Activated CD4-positive, alpha-beta T cell treated with anti-CD3 and anti-CD28 coated beads for 24 hours (primary cell): ENCODE measurements around the gene APOL2.
"Not testable (repeated sequence)": the region's sequence is repeated elsewhere in the genome, so short reads cannot be mapped to it uniquely, and the experiment has no call there.

ENCODE experiments used
- DNase-seq, 2 donors: peaks; one replicate each; pipeline ENCODE4 v3.0.0-alpha.2; 2020; ENCODE audit warnings: low read depth in 2 of 2

The APOL2 gene

DNA sequence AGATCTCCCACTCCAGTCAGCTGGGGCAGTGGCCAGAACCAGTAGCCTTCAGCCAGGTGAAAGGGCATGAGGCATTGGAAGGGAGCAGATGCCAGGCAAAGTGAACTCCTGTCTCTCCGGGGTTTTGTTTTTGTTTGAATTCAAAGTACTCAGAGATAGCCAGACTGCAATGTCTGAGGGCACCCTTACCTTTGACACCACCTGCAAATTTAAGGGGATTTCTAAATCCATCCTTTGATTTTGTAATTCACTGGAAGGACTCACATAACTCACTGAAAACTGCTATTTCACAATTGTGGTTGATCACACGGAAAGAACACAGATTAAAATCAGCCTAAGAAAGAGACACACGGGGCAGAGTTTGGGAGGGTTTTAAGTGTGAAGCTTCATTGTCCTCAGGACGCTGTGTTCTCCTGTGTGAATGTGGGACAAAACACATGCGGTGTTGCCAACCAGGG lies 23.9 kb upstream of the APOL2 start:
- DNase-seq = not testable (repeated sequence)

DNA sequence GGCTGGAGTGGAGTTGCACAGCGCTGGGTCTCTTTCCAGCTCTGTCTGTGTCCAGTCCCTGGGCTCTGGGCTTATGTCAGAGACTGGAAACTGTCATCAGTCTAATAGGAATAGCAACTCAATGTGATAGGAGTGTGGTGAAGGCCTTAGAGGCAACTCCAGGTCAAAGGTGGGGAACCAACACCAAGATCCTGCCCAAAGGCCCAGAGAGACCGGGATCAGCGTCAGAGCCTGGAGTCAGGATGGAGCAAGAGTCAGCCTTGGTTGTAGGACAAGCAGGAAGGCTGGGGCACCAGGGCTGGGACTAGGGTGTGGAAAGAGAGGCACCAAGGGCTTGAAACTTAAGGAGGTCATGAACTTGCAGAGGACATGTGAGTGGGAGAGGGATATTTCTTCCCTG lies 23.0 kb upstream of the APOL2 start:
- DNase-seq = not testable (repeated sequence)

GRCh38 chr22:36261675-36262074 lies 22.3 kb upstream of the APOL2 start:
- DNase-seq = not testable (repeated sequence)

GRCh38 chr22:36259615-36260300 lies 20.4 kb upstream of the APOL2 start:
- no peak for DNase-seq

DNA sequence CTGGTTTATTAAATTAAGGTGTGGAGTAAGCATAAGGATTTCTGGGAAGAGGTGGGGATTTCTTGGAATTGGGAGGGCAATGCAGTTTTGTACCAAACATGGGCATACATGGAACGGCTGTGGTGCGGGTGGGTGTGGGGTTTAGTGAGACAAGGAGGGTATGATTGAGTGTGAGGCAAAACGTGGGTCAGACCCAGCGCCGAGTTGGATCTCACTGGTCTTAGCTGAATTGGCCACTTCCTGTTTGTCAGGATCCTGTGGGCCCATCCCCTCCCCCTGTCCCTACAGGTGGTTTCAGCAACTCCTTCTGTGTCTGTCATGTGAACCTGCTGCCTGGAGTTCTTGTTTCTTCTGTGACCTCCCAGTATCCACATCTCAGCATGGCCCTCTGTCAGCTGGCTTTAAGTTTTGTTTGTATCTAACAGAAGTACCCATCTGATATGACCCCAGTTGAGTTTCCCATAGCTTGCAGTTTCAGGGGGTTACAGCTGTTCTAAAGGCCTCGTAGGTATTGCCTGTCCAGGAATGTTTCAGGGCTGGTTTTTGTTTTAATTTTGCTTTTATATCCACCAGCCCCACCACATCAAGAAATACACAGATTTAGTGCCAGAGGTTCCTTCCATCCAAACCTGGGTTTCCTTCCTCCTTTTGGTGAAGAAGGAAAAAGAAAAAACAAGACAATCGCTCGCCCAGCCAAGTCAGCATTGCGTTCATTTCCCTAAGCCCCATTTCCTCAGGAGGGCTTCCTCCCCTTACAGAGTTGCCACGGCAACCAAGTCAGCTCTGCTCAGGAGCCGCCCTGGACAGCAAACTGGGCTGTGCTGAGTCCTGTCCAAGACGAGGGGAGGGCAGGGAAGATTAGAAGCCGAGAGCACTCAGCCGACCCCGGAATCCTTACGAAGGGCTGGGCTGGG lies 19.6 kb upstream of the APOL2 start:
- DNase-seq = no peak

DNA sequence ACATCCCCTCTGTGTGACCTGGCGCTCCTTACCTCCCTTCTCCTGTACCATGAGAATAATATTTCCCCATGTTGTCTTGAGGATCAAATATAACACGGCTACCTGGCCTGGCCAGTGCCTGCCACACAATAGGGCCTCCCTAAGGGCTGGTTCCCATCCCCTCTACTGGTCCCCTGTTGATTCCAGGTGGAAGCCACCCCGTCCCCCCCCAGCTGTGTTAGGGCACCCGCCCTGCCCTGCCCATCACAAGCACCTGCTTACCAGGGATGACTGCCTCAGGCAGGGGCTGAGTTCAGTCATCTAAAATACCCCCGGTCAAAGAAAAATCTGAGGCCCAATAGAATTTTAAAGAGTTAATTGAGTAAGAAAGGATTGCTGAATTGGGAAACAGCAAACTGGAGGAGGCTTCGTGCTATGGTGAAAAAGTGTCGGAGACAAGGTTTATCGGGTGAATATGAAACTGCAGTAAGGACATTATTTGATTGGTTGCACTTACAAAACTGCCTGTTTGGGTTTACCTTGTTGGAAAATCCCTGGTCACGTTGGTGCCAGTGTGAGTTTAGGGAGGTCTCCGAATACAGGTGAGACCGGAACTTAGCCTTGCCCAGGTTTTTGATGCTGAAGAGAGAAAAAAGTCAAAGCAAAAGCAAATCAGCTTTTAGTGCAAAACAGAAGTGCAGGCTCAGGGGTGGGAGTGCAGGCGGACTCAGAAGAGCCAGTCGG lies 18.8 kb upstream of the APOL2 start:
- no peak for DNase-seq

DNA sequence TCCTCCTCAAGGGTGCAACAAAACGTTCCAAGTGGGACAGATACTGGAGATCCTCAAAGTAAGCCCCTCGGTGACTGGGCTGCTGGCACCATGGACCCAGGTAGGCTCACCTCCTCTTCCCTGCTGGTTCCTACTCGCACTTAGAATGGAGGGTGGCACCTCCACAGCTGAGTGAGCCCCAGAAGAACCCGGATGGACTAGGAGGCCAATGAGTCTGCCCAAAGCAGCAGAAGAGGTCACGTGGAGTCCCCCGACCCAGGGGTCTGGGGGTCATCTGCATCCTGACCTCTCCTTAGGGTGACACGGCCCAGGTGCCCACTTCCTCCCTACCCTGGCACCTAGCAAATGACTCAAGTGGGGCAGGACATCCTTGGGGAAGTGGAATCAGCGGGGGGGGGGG lies 18.0 kb upstream of the APOL2 start:
- DNase-seq = no peak

DNA sequence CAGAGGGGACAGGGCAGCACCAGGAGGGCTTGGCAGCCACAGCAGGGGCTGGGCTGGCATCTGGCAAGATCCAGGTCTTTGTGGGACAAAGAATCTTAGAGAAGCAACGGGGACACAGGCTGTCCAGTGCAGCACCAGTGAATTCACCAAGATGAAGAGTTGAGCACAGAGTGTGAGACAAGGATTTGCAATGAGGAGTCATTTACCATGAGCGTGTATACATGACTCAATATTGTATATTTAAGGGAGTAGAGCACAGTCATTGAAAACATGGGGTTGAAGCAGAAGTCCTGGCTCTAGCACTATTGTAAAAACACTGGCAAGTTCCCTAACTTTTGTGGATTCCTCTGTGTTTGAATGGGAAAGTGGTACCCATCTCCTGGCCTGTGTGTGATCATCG lies 17.2 kb upstream of the APOL2 start:
- DNase-seq = no peak

DNA sequence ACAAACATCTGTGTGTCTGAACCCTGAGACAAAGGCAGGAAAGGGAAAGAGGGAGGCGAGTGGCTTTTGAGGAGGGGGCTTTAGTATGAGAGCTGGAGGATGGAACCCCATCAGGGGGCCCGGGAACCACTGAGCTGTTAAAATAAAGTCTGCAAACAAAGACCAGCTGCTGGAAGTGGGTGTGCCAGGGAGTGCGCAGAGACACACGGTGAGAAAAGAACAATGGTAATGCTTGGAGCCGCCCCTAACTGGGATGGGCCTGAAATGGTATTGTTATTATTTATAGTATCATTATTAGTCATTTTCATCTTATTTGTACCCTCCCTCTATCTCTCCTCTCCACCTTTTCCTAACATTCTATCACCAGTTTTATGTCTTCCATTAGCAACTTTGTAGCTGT lies 16.2 kb upstream of the APOL2 start:
- DNase-seq = not testable (repeated sequence)

- no peak for DNase-seq
Measured at GRCh38 chr22:36253523-36254490, 14.5 kb upstream of the APOL2 start.

DNA sequence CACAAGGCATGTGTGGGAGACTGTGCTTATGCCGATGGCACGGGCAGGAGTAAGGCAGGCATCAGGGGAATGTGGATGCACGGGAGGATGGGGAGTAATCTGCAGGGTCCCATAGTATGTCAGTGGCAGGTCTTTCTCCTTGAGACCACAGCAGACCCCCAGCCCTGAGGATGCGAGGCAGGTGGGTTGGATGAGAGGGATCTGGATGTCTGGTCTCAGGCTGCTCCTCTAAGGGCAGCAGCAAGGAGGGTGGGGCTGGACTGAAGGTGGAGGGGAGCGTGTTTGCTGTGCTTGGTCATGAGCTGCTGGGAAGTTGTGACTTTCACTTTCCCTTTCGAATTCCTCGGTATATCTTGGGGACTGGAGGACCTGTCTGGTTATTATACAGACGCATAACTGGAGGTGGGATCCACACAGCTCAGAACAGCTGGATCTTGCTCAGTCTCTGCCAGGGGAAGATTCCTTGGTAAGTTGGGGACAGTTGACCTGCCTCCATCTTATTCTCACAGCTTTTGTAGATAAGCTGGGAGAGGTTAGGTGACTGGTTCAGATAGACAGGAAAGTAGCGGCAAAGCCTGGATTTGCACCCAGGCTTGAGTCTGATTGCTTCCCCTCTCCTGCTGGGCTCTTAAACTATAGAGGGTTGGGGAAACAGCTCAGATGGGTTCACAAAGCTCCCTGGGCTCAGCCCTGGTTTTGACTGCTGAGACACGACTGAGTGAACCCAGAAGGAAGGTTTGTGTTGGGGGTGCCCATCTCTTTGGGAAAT lies 13.6 kb upstream of the APOL2 start, which contains the start of gene APOL1:
APOL1 (plus strand) TSS at position 380 of the 769 bp plus-strand sequence. CDS start 1,823 bp downstream, outside the sequence.
- DNase-seq = peak in 1 of 2 donors; percentile 22

DNA sequence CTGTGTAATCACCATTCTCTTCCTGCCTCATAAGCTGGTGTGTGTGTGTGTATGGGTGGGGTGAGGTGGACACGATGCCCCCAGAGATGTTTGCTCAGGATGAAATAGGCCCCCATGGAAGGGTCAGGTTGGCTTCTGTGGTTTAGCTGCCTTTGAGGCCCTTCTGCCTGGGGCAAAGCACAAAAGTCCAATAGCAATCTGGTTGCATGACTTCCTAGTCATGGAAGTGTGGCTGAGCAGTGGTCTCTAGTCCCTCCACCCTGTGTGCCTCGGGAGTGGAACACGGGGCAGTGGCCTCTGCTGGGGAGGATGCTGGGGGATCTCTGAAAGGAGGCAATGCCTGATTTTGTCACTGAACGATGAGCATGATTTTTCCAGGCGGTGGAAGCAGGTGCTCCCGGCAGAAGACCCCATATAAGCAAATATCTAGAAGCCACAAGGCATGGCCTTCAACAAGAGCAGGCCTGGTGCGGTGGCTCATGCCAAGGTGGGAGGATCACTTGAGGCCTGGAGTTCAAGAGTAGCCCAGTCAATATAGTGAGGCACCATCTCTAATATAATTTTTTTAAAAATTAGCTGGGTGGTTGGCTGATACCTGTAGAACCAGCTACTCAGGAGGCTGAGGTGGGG lies 12.8 kb upstream of the APOL2 start:
- DNase-seq = not testable (repeated sequence)

DNA sequence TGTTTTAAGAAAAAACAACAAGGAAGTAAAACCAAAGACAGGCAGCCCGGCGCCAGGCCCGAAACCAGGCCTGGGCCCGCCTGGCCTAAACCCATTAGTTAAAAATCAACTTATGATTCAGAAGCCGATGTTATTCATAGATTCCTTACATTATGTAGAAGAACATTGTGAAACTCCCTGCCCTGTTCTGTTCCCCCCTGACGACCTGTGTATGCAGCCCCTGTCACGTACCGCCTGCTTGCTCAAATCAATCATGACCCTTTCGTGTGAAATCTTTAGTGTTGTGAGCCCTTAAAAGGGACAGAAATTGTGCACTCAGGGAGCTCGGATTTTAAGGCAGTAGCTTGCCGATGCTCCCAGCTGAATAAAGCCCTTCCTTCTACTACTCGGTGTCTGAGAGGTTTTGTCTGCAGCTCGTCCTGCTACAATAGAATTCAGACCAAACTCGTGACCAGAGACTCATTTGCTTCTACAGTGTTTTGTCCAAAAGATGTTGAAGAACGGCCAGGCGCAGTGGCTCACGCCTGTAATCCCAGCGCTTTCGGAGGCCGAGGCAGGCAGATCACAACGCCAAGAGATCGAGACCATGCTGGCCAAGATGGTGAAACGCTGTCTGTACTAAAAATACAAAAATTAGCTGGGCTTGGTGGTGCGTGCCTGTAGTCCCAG lies 11.1 kb upstream of the APOL2 start:
- not testable (repeated sequence) for DNase-seq

GRCh38 chr22:36249160-36249559 lies 9.8 kb upstream of the APOL2 start:
- no peak for DNase-seq

- no peak for DNase-seq
Measured at GRCh38 chr22:36247955-36248354, 8.6 kb upstream of the APOL2 start.

- no peak for DNase-seq
Measured at GRCh38 chr22:36246718-36247117, 7.4 kb upstream of the APOL2 start.

DNA sequence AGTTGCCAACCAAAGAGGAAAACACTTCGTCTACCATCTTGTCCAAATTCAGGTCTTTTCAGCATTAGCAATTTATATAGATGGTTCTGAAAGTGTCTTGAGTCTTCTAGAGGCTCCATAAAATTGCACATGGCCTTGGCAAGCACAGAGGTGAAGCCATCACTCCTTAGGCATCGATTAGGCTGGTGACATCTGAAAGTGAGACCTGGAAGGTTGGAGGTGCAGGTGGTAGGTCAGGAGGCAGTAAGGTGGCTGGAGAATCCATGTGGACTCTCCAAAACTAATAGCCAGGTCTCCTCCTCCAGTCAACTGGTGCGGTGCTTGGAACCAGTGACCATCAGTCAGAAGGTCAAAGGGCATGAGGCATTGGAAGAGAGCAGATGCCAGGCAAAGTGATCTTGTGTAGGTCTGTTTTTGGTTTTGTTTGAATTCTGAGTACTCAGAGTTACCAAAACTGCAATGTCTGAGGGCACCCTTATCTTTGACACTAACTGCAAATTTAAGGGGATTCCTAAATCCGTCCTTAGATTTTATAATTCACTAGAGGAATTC lies 6.6 kb upstream of the APOL2 start:
- no peak for DNase-seq

DNA sequence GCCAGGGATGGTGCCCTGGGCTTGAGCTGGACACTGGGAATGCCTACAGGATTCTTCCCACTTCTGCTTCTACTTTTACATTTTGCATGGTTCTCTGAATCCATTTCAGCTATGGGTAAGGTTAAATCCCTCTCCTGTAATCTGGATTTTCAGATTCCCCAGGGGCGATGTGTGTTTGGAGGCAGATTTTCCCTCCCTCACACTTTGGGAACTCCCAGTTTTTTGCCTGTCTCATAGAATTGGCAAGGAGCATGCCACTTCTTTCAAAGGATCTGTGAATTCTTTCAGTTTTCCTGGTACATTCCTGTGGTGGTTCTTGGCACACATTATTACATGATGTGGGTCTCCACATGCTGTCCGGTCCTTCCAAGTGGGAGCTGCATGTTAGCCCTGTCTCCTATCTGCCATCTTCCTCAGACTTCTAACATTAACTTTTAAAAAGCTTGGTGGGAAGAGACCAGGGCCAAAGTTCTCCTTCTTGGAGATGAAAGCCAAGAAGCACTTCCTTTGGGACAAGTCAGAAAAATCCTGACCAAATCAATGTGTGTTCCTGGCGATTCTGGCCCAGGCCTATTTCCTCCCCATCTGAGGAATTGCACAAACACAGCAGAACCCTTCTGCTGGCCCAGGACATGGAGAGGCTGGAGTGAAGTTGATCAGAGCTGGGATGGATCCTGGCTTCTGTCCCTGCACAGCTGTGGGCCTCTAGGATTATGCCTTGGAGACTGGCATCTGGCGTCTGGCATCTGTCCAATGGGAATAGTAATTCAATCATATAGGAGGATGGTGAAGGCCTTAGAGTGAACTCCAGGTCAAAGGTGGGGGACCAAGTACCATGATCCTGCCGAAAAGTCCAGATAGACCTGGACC lies 5.4 kb upstream of the APOL2 start:
- DNase-seq = no peak
